ENCODE data around the gene ARRB2.

ARRB2 gene

DNA sequence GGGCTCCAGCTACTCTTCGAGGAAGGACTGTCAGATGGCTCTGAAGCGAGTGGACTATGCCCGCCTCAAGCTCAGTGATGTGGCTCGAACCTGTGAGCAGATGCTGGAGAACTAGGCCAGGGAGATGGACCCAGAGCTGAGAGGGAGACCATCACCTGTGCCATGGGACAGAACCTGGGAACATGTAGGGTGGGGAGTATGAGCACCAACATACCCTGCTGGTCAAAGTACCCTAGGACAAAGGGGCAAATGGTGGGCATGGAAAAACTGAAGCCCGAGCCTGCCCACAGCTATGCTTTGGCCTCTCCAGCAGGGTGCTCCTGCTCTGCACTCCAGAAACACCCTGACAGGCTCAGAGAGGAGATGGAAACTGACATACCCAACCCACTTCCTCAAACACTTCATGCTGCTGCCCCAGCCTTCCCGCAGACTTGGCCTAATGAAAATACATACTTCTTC, 22.7 kb downstream of the ARRB2 start:
- DNase-seq = no peak

DNA sequence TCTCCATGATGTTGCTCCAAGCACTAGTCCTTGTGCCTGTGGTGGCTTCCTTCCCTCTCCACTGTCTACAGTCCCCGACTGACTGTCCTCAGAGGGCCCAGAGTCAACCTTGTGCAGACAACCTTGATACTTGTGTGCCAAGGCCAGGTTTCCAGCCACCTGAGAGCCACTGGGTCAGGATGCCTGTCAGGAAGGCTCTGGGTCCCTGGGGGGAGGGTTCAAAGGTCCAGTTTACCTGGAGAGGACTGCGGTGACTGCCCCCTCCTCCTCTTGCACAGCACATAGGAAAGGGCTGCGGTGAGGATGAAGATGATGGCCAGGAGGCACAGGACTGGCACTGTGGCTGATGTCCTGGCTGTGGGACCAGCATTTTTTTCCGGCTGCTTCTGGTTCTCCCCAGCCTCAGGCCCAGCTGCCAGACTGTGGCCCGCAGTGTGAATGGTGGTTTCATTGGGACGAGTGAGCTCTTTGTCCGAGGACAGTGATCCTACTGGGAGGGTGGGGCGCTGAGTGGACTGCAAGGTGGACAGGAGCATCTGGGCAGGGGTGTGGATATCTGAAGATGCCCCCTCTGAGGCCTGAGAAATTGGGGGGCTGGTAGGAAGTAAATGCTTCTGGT, 24.5 kb downstream of the ARRB2 start:
- no peak for DNase-seq

DNA sequence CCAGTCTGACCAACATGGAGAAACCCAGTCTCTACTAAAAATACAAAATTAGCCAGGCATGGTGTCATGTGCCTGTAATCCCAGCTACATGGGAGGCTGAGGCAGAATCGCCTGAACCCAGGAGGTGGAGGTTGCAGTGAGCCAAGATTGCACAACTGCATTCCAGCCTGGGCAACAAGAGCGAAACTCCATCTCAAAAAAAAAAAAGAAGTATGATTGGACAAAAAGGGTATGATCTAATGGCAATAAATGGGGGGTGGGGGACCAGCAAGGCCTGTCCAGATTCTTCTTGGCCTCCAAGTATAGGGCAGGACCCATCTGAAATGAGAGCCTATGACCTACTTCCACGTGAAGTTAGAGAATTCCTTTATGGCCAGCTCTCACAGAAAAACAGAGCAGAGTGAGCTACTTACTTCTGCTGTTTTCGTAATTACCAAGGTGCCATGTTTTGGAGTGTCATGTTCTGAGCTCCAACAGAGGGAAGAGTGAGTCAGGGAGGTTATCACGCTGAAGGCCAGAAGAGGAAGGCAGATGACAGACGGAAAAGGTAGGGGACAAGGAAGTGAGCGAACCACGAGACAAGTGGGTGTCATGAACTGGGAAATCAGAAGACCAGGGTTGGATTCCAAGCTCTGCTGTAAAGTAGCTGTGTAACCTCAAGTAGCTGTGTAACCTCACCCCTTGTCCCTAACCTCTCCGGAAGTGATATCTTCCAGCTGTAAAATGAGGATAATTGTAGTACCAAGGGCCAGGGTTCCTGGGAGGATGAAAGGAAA, 25.6 kb downstream of the ARRB2 start:
- no peak for DNase-seq

DNA sequence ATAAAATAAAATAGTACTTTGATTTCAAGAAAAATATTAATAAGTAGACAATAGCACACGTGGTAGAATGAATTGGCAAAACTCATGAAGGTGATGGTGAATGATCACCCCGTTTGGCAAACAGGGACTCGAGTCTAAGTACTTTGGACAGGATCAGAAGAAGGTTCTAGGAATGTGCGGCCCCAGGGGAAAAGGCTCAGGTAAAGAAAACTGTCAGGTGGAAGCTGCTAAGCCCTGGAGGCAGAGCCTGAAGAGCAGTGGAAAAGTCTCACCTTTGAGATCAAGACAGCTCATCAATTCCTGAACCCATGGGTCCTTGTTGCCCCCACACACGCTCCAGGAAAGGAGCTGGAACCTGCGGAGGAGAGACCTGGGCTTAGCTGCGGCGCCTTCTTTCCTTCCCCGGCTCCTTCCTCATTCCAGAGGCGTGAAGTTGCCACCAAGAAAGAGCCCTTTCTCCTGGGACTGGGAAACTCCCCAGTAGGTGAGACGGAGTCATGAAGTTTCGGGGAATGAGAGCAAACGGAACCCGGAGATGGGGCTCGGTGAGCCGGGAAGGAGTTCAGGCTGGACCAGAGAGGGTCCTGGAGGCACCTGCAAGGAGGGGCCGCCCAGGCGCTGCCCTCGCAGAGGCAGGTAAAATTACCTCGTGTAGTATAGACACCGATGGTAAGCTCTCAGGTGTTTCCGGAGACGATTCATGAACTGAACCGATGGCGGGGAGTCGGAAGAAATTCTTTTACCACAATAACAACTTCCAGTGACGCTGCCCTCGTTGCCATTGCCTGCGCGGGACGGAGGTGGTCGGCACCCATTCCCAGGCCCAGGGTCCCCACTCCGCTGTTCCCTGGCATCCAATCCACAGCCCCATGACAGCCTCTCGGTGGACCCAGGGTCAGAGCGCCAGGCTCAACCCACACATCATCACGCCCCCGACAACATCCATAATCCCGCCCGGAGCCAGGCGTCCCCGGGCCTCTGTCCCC, 28.0 kb downstream of the ARRB2 start:
- DNase-seq = no peak

DNA sequence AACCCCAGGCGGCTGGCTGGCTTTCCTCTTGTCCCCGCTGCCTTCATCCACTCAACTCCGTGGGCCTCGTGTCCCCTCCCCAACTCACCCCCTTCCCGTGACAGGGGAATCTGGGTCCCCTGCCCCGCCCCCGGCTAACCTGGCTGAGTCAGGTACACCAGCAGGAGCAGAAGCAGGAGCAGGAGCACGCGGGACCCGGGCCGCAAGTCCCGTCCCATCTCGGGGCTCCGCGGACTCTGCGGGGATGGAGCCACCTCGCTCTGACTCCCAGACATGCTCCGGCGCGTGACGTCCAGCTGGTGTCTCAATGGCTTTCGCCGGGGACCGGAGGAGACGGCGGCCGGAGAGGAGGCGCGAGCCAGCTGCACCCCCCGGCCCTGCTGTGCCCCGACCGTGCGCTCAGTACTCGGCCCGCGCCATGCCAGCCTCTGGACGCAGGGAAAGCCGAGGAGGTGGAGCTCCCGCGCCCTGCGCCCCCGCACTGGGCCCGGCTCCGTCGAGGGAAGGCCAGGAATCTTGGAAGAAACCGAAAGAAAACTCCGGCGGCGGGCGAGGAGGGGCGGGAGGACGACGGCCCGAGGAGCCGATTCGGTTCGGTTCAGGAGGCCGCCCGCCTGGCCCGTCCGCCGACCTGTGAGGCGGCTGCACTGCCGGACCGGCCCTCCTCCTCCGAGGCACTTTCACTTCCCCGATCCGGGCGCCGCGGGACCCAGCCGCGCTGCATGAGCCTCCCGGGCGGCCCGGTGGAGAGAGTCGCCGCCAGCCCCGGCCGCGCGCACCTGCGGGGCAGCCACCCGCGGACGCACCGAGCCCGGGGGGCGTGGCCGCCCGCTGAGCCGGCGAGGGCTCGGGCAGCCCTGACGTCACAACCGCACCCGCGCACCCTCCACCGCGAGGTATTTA, 28.9 kb downstream of the ARRB2 start, which contains the start of the genes CXCL16 and ZMYND15:
CXCL16 (minus strand) TSS at position 807 of the 903 bp plus-strand sequence; CDS start at position 218, 589 bp downstream.
ZMYND15 (plus strand) TSS at position 712 of the 903 bp plus-strand sequence. CDS start 716 bp downstream, outside the sequence.
- peak; percentile 25 for DNase-seq

DNA sequence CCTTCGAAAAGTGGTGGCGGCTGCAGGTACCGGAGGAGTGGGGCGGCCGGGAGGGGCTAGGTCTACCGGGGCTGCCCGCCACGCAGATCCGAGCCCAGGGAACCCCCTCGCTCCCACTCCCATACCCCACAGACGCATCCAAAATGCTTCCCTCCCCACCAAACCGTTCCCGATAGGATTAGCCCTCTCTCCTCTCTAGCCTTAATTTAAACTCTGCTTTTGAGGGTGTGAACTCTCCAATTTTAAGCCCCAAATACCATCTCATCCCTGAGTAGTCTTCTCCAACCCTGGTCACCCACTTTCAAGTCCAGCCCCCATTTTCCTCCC, 29.6 kb downstream of the ARRB2 start:
- no peak for DNase-seq

DNA sequence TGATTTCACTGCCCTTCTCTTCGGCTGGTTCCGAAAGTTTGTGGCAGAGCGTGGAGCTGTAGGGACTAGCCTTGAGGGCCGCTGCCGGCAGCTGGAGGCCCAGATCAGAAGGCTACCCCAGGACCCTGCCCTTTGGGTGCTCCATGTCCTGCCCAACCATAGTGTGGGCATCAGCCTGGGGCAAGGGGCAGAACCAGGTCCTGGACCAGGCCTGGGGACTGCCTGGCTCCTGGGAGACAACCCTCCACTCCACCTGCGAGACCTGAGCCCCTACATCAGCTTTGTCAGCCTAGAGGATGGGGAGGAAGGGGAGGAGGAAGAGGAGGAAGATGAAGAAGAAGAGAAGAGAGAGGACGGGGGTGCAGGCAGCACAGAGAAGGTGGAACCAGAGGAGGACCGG, 30.2 kb downstream of the ARRB2 start:
- DNase-seq = no peak

DNA sequence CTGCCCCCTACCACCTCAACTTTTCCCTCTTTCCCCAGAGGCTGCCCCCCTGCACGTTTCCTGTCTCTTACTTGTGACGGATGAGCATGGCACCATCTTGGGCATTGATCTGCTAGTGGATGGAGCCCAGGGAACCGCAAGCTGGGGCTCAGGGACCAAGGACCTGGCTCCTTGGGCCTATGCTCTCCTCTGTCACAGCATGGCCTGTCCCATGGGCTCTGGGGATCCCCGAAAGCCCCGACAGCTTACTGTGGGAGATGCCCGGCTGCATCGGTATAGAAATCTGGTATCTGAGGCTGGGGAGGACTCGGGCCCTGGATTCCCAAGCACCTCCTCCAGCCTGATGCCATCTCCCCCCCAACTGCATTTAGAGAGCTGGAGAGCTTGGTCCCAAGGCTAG, 31.1 kb downstream of the ARRB2 start:
- no peak for DNase-seq

DNA sequence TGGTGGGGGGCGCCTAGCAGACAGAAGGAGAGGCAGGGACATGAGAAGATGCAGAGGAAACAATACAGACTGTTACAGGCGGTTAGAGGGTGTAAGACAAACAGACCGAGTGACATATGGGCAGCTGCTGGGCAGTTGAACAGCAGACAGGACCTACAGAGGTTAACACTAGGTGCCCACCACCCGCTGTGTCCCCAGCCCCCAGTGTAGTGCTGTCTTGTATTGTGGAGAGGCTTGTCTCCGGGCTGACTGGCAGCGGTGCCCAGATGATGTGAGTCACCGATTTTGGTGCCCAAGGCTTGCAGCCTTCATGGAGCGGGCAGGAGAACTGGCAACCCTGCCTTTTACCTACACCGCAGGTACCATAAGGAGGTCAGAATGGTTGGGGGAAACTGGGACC, 31.7 kb downstream of the ARRB2 start:
- DNase-seq = no peak

DNA sequence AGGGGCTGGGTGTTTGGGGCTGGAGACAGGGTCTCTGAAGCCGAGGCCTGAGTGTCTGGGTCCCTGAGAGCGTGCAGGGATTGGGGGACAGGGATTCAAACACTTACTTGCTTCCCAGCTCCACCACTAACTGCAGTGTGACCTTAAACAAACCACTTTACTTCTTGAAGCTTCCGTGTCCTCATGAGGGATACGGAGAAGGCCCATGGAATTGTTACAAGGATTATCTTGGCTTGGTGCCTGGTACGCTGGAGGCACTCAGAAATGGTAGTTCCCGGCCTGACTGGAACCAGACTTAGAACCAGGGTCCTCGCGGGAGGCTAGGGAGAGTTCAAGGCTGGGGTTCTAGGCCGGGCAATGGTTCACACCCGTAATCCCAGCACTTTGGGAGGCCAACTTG, 32.2 kb downstream of the ARRB2 start:
- no peak for DNase-seq

DNA sequence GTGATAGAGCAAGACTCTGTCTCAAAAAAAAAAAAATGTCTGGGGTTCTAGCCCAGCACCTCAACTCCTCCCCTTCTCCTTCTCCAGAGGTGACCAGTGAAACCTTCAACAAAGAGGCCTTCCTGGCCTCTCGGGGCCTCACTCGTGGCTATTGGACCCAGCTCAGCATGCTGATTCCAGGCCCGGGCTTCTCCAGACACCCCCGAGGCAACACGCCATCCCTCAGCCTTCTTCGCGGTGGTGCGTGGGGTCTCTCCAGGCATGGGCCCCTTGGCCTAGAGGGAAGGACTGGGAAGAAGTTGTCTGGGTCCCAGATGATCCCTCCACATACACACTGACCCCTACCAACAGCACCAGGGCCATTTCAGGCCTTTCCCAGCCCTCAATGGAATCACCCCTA, 32.8 kb downstream of the ARRB2 start:
- no peak for DNase-seq

DNA sequence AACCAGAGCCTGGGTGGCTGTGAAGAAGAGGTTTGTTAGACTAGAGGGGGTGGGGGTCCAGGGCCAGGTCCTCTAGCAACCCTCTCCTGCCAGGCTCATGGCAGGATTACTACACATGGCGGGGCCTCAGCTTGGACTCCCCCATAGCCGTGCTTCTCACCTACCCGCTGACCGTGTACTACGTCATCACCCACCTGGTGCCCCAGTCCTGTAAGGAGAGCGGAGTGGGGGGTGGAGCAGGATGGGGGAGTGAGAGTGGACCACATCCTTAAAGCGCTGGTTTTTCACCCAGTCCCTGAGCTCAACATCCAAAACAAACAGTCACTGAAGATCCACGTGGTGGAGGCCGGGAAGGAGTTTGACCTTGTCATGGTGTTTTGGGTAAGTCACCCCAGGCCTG, 33.5 kb downstream of the ARRB2 start:
- DNase-seq = no peak

DNA sequence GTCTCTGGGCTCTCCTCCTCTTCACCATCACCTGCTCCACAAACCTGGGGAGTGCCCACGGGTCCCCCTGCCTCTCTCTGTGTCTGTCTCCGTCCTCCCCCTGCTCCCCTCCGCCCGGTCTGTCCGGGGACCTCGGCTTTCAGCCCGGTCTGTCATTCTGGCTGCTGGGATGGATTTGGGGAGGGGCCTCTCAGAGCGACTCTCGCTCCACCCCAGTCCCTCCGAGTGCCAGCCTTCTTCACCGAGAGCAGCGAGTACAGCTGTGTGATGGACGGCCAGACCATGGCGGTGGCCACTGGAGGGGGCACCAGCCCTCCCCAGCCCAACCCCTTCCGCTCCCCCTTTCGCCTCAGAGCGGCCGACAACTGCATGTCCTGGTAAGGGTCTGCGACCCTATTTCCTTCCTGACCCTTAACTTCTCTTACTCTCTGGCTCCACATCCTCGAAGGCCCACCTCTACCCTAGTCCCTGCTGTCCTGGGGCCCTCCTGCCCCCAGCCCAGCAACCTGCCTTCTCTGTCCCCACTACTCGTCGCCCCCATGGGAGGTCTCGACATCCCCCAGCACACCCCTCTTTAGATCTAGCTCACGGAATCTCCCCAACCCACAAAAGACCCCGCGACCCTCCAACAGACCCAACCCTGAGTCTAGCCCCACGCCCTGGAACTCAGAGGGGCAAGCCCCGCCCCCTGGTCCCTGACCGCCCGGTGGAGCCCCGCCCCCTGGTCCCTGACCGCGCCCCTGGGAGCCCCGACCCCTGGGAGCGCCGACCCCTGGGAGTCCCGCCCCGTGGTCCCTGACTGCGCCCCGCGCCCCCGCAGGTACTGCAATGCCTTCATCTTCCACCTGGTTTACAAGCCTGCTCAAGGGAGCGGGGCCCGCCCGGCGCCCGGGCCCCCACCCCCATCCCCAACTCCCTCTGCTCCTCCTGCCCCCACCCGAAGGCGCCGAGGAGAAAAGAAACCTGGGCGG, 34.9 kb downstream of the ARRB2 start:
- DNase-seq = no peak

DNA sequence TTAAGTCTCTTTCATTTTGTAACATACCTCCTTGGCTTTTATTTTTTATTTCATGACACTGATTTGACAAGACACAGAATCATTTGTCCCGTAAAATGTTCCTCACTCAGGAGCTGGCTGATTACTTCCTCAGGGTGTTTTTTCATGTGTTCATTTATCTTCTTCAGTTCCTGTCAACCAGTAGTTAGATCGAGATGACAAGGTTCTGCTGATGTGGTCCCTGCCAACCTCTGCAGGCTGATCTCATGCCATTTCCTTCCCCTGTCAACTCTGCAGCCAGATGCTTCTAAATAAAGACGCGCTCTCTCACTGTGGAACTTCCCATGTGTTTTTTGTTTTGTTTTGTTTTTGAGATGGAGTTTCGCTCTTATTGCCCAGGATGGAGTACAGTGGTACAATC, 37.4 kb downstream of the ARRB2 start:
- DNase-seq = no peak

DNA sequence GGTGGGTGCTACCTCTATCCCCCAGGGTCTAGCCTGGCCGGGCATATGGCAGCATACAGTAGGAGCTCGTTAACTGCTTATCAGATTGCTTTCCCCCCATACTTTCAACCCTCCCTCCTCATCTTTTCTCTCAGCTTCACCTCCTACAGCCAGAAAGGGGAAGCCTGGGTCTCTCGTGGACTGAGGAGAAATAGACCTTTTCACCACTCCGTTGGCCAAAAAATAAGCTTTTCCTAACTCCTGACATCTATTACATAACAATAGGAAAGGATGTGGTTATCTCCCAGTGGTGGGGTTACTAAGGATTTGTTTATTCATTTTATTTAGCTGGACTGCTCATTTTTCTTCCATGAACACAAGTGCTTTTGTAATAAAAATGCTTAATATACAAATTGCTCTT, 38.3 kb downstream of the ARRB2 start:
- DNase-seq = no peak

DNA sequence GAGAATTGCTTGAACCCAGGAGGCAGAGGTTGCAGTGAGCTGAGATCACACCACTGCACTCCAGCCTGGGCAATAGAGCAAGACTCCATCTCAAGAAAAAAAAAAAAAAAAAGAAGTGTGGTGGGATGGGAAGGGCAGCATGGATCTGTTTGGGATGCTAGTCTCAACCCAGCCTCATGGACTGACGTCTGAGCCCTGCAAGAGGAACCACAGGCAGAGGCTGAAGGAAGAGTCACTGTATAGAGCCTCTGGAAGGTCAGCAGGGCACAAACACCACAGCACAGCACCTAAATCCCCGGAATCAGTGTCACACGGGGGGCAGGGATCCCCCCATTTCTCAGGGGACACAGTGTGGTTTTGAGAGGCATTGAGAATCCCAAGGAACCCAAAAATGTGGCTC, 40.2 kb downstream of the ARRB2 start:
- DNase-seq = no peak

DNA sequence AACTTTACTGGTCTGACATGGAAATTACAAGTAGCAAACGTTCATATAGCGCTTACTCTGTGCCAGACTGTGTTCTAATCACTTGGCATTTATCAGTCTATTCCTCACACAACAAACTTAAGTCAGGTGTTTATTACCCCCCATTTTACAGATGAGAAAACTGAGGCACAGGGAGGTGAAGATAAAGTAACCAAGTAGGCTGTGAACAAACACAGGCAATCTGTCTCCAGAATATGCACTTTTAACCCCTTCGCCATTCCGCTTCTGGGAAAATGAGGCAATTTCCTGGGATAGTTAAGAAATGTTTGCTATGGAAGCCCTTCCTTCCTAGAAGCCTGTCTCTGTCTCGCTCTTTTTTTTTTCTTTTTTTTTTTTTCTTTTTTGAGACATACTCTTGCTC, 41.5 kb downstream of the ARRB2 start:
- DNase-seq = no peak

DNA sequence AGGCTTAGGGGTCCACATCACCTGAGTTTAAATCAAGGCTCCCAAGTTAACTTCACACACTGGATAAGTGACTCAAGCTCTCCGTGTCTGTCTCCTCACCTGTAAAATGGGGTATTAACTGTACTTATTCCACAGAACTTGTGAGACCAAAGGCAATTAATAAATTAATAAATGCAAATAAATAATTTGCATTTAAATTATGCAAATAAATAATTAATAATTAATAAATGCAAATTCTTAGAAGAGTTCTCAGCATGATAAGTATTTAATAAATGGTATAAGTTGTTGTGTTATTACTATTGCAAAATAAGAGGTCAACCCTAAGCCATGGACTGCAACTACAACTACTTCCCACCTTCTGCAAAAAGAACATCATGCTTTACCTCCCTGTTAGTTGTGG, 43.0 kb downstream of the ARRB2 start:
- DNase-seq = no peak

DNA sequence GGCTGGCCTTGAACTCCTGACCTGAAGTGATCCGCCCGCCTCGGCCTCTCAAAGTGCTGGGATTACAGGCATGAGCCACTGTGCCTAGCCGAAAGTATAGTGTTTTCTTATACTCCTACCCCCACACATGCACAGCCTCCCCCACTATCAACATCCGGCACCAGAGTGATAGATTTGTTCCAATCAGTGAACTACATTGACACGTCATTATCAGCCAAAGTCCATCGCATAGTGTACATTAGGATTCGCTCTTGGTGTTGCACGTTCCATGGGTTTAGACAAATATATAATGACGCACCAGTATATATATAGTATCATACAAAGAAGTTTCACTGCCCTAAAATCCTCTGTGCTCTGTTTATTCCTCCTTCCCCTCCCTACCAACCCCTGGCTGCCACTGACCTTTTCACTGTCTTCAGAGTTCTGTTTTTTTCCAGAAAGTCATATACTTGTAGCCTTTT, 49.4 kb downstream of the ARRB2 start:
- no peak for DNase-seq

DNA sequence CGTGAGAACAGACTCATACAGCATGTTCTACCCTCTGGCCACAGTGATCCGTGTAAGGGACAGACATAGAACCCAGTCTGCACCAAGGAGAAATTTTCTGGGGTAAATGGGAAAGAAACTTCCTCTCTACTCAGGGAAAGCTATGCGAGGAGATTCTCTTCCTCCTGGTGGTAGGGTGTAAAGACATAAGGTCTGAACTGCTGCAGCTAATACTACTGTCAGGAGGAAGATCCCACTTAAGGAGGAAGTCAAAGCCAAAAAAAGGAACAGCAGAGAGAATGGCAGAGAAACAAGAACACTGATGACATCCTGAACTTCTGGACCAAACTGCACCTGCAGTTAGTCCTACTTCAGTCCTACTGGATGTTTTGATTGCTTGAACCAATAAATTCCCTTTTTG, 54.2 kb downstream of the ARRB2 start:
- no peak for DNase-seq

DNA sequence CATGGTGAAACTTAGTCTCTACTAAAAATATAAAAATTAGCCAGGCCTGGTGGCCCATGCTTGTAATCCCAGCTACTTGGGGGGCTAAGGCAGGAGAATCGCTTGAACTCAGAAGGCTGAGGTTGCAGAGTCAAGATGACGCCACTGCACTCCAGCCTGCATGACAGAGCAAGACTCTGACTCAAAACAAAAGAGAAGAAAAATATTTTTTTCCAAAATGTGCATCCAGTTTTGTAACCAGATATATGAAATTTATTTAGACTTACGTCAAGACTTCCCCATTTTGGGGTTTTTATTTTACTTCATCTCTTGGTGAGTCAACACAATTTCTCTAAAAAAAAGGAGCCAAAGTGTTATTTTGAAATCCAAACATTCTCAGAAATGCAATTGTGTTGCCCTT, 55.8 kb downstream of the ARRB2 start:
- no peak for DNase-seq

Data from fibroblast of skin of back (primary cell).